ENCODE data around the gene PANX2. TPM values are rescaled to one million over a fixed set of nuclear protein-coding genes. Genes with fewer than 3 reads are reported as not detected.
"Not testable (repeated sequence)": the region's sequence is repeated elsewhere in the genome, so short reads cannot be mapped to it uniquely, and the experiment has no call there.

PANX2 gene
- polyA plus RNA-seq, 4 donors, result 0.99 to 2.4 (median 1.6) TPM

- peak in 2 of 4 donors; percentile 30 to 61 for DNase-seq (ENCODE audit: low read depth in 4 of 4, low spot score in 2 of 4)
These were observed 23.9 kb upstream of the PANX2 start for GRCh38 chr22:50146439-50147238.

- not testable (repeated sequence) for DNase-seq (ENCODE audit: low read depth in 4 of 4, low spot score in 2 of 4)
These were observed 23.0 kb upstream of the PANX2 start for GRCh38 chr22:50147258-50148165.

GRCh38 chr22:50148166-50148500 lies 22.4 kb upstream of the PANX2 start:
- DNase-seq (ENCODE audit: low read depth in 4 of 4, low spot score in 2 of 4), result no peak

GRCh38 chr22:50148991-50149721 lies 21.4 kb upstream of the PANX2 start:
- DNase-seq (ENCODE audit: low read depth in 4 of 4, low spot score in 2 of 4), result no peak

- no peak for DNase-seq (ENCODE audit: low read depth in 4 of 4, low spot score in 2 of 4)
These were observed 20.1 kb upstream of the PANX2 start for GRCh38 chr22:50150161-50151129.

- no peak for DNase-seq (ENCODE audit: low read depth in 4 of 4, low spot score in 2 of 4)
These were observed 18.7 kb upstream of the PANX2 start for GRCh38 chr22:50151571-50152537.

GRCh38 chr22:50153056-50153755 lies 17.3 kb upstream of the PANX2 start:
- no peak for DNase-seq (ENCODE audit: low read depth in 4 of 4, low spot score in 2 of 4)

GRCh38 chr22:50153756-50154140 lies 16.8 kb upstream of the PANX2 start:
- DNase-seq (ENCODE audit: low read depth in 4 of 4, low spot score in 2 of 4), result no peak

GRCh38 chr22:50157709-50158375 lies 12.7 kb upstream of the PANX2 start:
- no peak for DNase-seq (ENCODE audit: low read depth in 4 of 4, low spot score in 2 of 4)

GRCh38 chr22:50160947-50161346 lies 9.6 kb upstream of the PANX2 start:
- DNase-seq (ENCODE audit: low read depth in 4 of 4, low spot score in 2 of 4), result no peak

GRCh38 chr22:50161508-50162390 lies 8.8 kb upstream of the PANX2 start:
- DNase-seq (ENCODE audit: low read depth in 4 of 4, low spot score in 2 of 4), result no peak

GRCh38 chr22:50162391-50162956 lies 8.1 kb upstream of the PANX2 start:
- DNase-seq (ENCODE audit: low read depth in 4 of 4, low spot score in 2 of 4), result no peak

GRCh38 chr22:50165436-50166123 lies 5.0 kb upstream of the PANX2 start:
- DNase-seq (ENCODE audit: low read depth in 4 of 4, low spot score in 2 of 4), result no peak

- no peak for DNase-seq (ENCODE audit: low read depth in 4 of 4, low spot score in 2 of 4)
These were observed 2.6 kb upstream of the PANX2 start for GRCh38 chr22:50167689-50168489.
